Measurements from ENCODE around the gene SNX21.

GRCh38 chr20:45841407-45842129, 8.0 kb downstream of the SNX21 start:
- TF ChIP-seq, protein P1, sequence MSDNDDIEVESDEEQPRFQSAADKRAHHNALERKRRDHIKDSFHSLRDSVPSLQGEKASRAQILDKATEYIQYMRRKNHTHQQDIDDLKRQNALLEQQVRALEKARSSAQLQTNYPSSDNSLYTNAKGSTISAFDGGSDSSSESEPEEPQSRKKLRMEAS (IDR thresholded peaks at IDR 0.05): no peak
- TF ChIP-seq CTCF (IDR thresholded peaks at IDR 0.05) (no peak), POLR2A (IDR thresholded peaks at IDR 0.05; ENCODE audit: low read length) (no peak), EHMT2 (IDR thresholded peaks at IDR 0.05; ENCODE audit: low read depth) (no peak), ZNF302 (CRISPR knock-in tag; IDR thresholded peaks at IDR 0.05) (no peak)

Data from A549 (cell line).